Esophagus muscularis mucosa (tissue), 4 donors: ENCODE results near the gene HSPA1L. TPM values are rescaled to one million over a fixed set of nuclear protein-coding genes. Genes with fewer than 3 reads are reported as not detected.

ENCODE experiments used
- DNase-seq: peaks from one replicate; pipeline ENCODE4 v3.0.0-alpha.2; 2017; ENCODE audit errors: extremely low spot score
- H3K27ac ChIP-seq, 4 donors: fragments of 200-600 bp; sonication (generic); replicated peaks in 1 of 4; 1 replicate in 3 of 4; 2 replicates in 1 of 4; pipeline ENCODE4 v1.5.1; 2016 to 2019; ENCODE audit warnings: mild to moderate bottlenecking in 1 of 4
- H3K27me3 ChIP-seq, 4 donors: fragments of 200-600 bp; sonication (generic); one replicate each; pipeline versions ENCODE4 v1.5.1 to v1.6.0; 2016 to 2019
- H3K36me3 ChIP-seq, 4 donors: fragments of 200-600 bp; sonication (generic); one replicate each; pipeline ENCODE4 v1.5.1; 2016 to 2019
- H3K4me1 ChIP-seq, 4 donors: fragments of 200-600 bp; sonication (generic); one replicate each; pipeline ENCODE4 v1.5.1; 2016 to 2019
- H3K4me3 ChIP-seq, 4 donors: fragments of 200-600 bp; sonication (generic); 1 replicate in 2 of 4; 2 replicates in 2 of 4; pipeline ENCODE4 v1.5.1; 2016 to 2019; ENCODE audit warnings: mild to moderate bottlenecking in 4 of 4, moderate library complexity in 1 of 4
- H3K9me3 ChIP-seq, 4 donors: fragments of 200-600 bp; sonication (generic); 1 replicate in 3 of 4; 2 replicates in 1 of 4; pipeline ENCODE4 v1.5.1; 2016 to 2019
- CTCF ChIP-seq, 3 experiments: fragments of 200-600 bp in 2 of 3; fragments of 450-650 bp in 1 of 3; sonication (generic) in 2 of 3; IDR thresholded peaks; one replicate each; pipeline ENCODE4 v1.5.1; 2017 to 2019; ENCODE audit warnings: antibody characterized with exemption in 3 of 3, mild to moderate bottlenecking in 2 of 3, moderate library complexity in 1 of 3
- EP300 ChIP-seq: sonication (generic); formaldehyde crosslinking; IDR thresholded peaks from one replicate; pipeline ENCODE4 v1.6.1; 2017; ENCODE audit warnings: antibody characterized with exemption
- POLR2A ChIP-seq: fragments of 450-650 bp; IDR thresholded peaks from one replicate; pipeline ENCODE4 v1.6.1; 2017; ENCODE audit warnings: antibody characterized with exemption, moderate library complexity, mild to moderate bottlenecking, low read depth
- POLR2AphosphoS5 ChIP-seq, 2 donors: sonication (generic); formaldehyde crosslinking; IDR thresholded peaks; one replicate each; pipeline ENCODE4 v1.6.1; 2017; ENCODE audit warnings: antibody characterized with exemption in 2 of 2
- WGBS: methylation state at CpG from one replicate; pipeline ENCODE4 v1.1.5; 2018; 5-methylcytosine and 5-hydroxymethylcytosine counted together
- intact Hi-C: fragments of 100-400 bp; cut with DNase I; formaldehyde crosslinking; loops from one replicate; pipeline ENCODE4 v1.15.1; 2023
- total RNA-seq, 4 donors: library from RNA; depleted of rRNA; stranded (reverse); fragments of >200 nt; gene quantifications; one replicate each; pipeline versions ENCODE4 v1.1.0 to v1.2.1, GENCODE V29; 2016

Gene HSPA1L
- total RNA-seq, 4 donors from 2014 or later = 1.2 to 3.7 (median 2.6) TPM

GRCh38 chr6:31797588-31797987 is 17.5 kb downstream of the HSPA1L start:
- TF ChIP-seq EP300 (no peak), CTCF (IDR thresholded peaks at IDR 0.05) (no peak), POLR2A (no peak), POLR2AphosphoS5 (IDR thresholded peaks at IDR 0.05) (no peak)
- H3K36me3 ChIP-seq = peaks cover 4 to 30% (median 22%) of the 10 kb centered on the region in 4 donors
- H3K4me1 ChIP-seq = peaks cover 13 to 31% (median 22%) of the 10 kb centered on the region in 4 donors
- no peak for DNase-seq
- H3K27ac ChIP-seq = peak overlapping the region in 2 of 4 donors; percentile 92 to 99
- no peaks in the 10 kb centered on the region for H3K9me3 ChIP-seq
- no peaks in the 10 kb centered on the region for H3K27me3 ChIP-seq
- intact Hi-C loops = loop anchor here (5.0 kb wide), 1 partner anchor 60 kb away; the partner anchor contains the start of gene CLIC1
- no peak overlapping the region for H3K4me3 ChIP-seq
- WGBS = 73% methylated on average over 5 of the region's 5 CpGs

GRCh38 chr6:31796993-31797385 is 18.1 kb downstream of the HSPA1L start:
- intact Hi-C loops = loop anchor here (5.0 kb wide), 1 partner anchor 60 kb away; the partner anchor contains the start of gene CLIC1

DNA sequence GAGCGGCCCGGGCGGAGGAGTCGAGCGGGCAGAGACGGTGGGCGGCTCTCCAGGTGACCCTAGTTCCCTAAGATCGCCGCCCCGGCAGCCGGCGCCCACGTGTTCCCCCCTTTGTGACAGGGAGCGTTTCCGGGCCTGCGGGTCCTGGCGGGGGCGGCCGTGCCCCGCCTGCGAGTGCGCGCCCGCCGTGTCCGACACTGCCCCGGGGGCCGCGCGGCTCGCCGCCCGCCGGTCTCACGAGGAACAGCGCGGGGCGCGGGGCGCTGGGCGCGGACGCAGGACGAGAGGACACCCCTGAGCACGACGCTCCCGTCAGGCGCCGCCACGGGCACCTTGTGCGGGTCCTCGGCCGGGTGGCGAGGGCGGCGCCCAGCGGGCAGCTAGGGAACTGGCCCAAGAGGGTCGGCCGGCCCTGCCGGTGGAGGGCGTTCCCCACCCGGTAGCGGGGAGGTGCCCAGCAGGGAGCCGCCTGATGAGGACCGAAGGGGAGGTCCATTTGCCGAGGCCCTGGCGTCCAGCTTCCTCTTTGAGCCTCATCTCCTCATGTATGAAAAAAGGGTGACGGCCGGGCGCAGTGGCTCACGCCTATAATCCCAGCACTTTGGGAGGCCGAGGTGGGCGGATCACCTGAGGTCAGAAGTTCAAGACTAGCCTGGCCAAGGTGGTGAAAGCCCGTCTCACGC is 19.3 kb downstream of the HSPA1L start, which contains the start of gene VARS1:
Gene VARS1 (minus strand): TSS at position 137 of the 683 bp plus-strand sequence. CDS start 535 bp downstream, outside the sequence.
- peak; percentile 95 for DNase-seq
- TF ChIP-seq CTCF (IDR thresholded peaks at IDR 0.05) (peak; percentile 81 to 93 (median 87)), POLR2AphosphoS5 (IDR thresholded peaks at IDR 0.05) (peak; percentile 72 to 84), POLR2A (no peak)
- Histone ChIP-seq H3K4me3 (peak within 1 kb of the TSS; percentile 92 to 93 (median 93)), H3K27ac (peak within 1 kb of the TSS; percentile 92 to 99 (median 95)), H3K4me1 (peaks cover 13 to 34% (median 29%) of the 10 kb centered on the region in 4 donors), H3K9me3 (no peaks in the 10 kb centered on the region), H3K36me3 (peaks cover 5 to 34% (median 22%) of the 10 kb centered on the region in 4 donors), H3K27me3 (no peaks in the 10 kb centered on the region)
- intact Hi-C loops = loop anchor here (5.0 kb wide), 1 partner anchor 58 kb away; the partner anchor contains the start of gene CLIC1
- 0% methylated on average over 4 of the region's 75 CpGs for WGBS

More at GRCh38 chr6:31796993-31797385, 18.1 kb downstream of the HSPA1L start:
- 72% methylated on average over 2 of the region's 2 CpGs for WGBS
- no peaks in the 10 kb centered on the region for H3K9me3 ChIP-seq
- H3K4me3 ChIP-seq = no peak overlapping the region
- TF ChIP-seq EP300 (no peak), POLR2AphosphoS5 (IDR thresholded peaks at IDR 0.05) (no peak), CTCF (IDR thresholded peaks at IDR 0.05) (no peak), POLR2A (no peak)
- peaks cover 13 to 31% (median 22%) of the 10 kb centered on the region in 4 donors for H3K4me1 ChIP-seq
- H3K27ac ChIP-seq = peak overlapping the region; percentile 92 to 99 (median 95)
- no peaks in the 10 kb centered on the region for H3K27me3 ChIP-seq
- DNase-seq = no peak
- peaks cover 1 to 30% (median 22%) of the 10 kb centered on the region in 4 donors for H3K36me3 ChIP-seq

DNA sequence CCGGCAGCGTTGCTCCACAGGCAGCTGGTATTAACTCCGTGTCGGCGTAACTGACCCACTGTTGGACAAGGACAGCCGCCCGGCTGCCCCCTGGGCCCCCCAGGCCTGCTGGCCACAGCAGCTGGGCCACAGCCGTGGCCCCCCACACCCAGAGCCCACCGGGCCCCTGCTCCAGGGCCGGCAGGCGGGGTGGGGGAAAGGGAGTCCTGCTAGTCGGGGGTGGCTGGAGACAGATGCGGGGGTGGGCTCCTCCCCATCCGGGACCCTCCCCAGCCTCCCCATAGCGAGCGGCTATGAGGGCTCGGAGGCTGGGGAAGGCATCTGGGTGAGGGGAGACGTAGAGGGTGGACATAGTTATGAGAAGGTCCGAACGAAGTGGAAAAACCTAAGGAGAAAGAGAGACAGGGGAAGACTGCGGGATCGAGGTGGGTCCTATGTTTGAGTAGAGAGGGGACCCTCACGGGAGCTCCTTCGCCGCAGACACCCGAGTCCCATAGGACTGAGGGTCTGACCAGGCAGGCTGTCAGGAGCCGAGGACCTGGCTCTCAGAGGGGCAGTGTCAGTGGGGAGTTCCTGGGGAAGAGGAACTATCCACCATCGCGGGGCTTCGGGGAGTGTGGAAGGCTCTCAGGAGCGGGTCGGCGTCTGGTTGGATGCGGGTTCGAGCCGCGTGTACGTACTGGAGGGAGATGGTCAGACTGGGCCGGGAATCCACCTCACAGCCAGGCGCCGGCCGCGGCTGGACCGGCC is 20.0 kb downstream of the HSPA1L start:
- Histone ChIP-seq H3K4me1 (peaks cover 13 to 34% (median 29%) of the 10 kb centered on the region in 4 donors), H3K4me3 (peak overlapping the region; percentile 92 to 93 (median 93)), H3K27ac (peak overlapping the region; percentile 92 to 99 (median 95)), H3K36me3 (peaks cover 8 to 40% (median 25%) of the 10 kb centered on the region in 4 donors), H3K9me3 (no peaks in the 10 kb centered on the region), H3K27me3 (no peaks in the 10 kb centered on the region)
- intact Hi-C loops = loop anchor here (5.0 kb wide), 2 partner anchors 37 to 58 kb away; partner anchors contain the start of gene CLIC1
- 3% methylated on average over 28 of the region's 44 CpGs for WGBS
- no peak for TF ChIP-seq POLR2AphosphoS5 (IDR thresholded peaks at IDR 0.05)
- TF ChIP-seq POLR2A = no peak
- TF ChIP-seq CTCF (IDR thresholded peaks at IDR 0.05) = no peak
- TF ChIP-seq EP300 = no peak
- no peak for DNase-seq
